Measurements from ENCODE around the gene CUBN.

Gene CUBN

GRCh38 chr10:17129741-17130140 is at the start of gene CUBN:
TSS of gene CUBN (minus strand) at chr10:17129811. CDS start at chr10:17129765, 46 bp downstream.
- no peak for DNase-seq

GRCh38 chr10:17179002-17179401 is 49.4 kb upstream of the CUBN start:
- DNase-seq: peak; percentile 31 to 44 (median 34)

GRCh38 chr10:17178006-17178405 is 48.4 kb upstream of the CUBN start:
- no peak for DNase-seq

- DNase-seq: no peak
Measured at GRCh38 chr10:17177014-17177413, 47.4 kb upstream of the CUBN start.

GRCh38 chr10:17176091-17176490 is 46.5 kb upstream of the CUBN start:
- DNase-seq: peak; percentile 38 to 69 (median 67)

- peak in 2 of 3 donors; percentile 27 to 35 for DNase-seq
Measured at GRCh38 chr10:17175551-17175950, 45.9 kb upstream of the CUBN start.

- DNase-seq: peak in 1 of 3 donors; percentile 13
Measured at GRCh38 chr10:17174626-17175025, 45.0 kb upstream of the CUBN start.

- DNase-seq: no peak
Measured at GRCh38 chr10:17171141-17171641, 41.6 kb upstream of the CUBN start.

- no peak for DNase-seq
Measured at GRCh38 chr10:17169803-17170202, 40.2 kb upstream of the CUBN start.

- DNase-seq: no peak
Measured at GRCh38 chr10:17166699-17167098, 37.1 kb upstream of the CUBN start.

GRCh38 chr10:17162828-17163227 is 33.2 kb upstream of the CUBN start:
- no peak for DNase-seq

GRCh38 chr10:17161775-17162174 is 32.2 kb upstream of the CUBN start:
- peak; percentile 49 to 70 (median 61) for DNase-seq

GRCh38 chr10:17157024-17157423 is 27.4 kb upstream of the CUBN start:
- DNase-seq: no peak

- no peak for DNase-seq
Measured at GRCh38 chr10:17155826-17156225, 26.2 kb upstream of the CUBN start.

- DNase-seq: no peak
Measured at GRCh38 chr10:17154116-17154515, 24.5 kb upstream of the CUBN start.

- DNase-seq: no peak
Measured at GRCh38 chr10:17153321-17153720, 23.7 kb upstream of the CUBN start.

- no peak for DNase-seq
Measured at GRCh38 chr10:17151716-17152115, 22.1 kb upstream of the CUBN start.

GRCh38 chr10:17147884-17148489 is 18.4 kb upstream of the CUBN start:
- DNase-seq: peak; percentile 40 to 48 (median 46)

- no peak for DNase-seq
Measured at GRCh38 chr10:17146892-17147291, 17.3 kb upstream of the CUBN start.

GRCh38 chr10:17145239-17145638 is 15.6 kb upstream of the CUBN start:
- DNase-seq: no peak

GRCh38 chr10:17144757-17145156 is 15.1 kb upstream of the CUBN start:
- DNase-seq: peak; percentile 43 to 69 (median 52)

- DNase-seq: no peak
Measured at GRCh38 chr10:17144032-17144431, 14.4 kb upstream of the CUBN start.

- no peak for DNase-seq
Measured at GRCh38 chr10:17143055-17143690, 13.6 kb upstream of the CUBN start.

GRCh38 chr10:17141504-17142229 is 12.1 kb upstream of the CUBN start:
- DNase-seq: no peak

All from suppressor macrophage treated with lipopolysaccharide for 1 hour (primary cell).